ENCODE data around the gene ELMO1. TPM values are rescaled to one million over a fixed set of nuclear protein-coding genes. Genes with fewer than 3 reads are reported as not detected.

Gene ELMO1
- total RNA-seq, 1 experiment from 2014 or later = 1.1 TPM

GRCh38 chr7:37482505-37482904 lies 33.8 kb upstream of the ELMO1 start:
- no peaks in the 10 kb centered on the region for H4K20me1 ChIP-seq (ENCODE audit: insufficient read depth)
- no peaks in the 10 kb centered on the region for H3K79me2 ChIP-seq (ENCODE audit: insufficient read depth, low read length)
- H3K4me1 ChIP-seq (ENCODE audit: control insufficient read depth in 1 of 2, insufficient read depth in 2 of 2, low read length in 2 of 2) = no peaks in the 10 kb centered on the region
- POLR2A ChIA-PET = no interaction called here
- TF ChIP-seq SP1 (IDR thresholded peaks at IDR 0.05; ENCODE audit: low read depth) (no peak), EZH2 (IDR thresholded peaks at IDR 0.05) (no peak), MAX (IDR thresholded peaks at IDR 0.05) (no peak), ELF1 (IDR thresholded peaks at IDR 0.05; ENCODE audit: borderline replicate concordance, low read depth) (no peak), POLR2AphosphoS5 (IDR thresholded peaks at IDR 0.05; ENCODE audit: low read depth, low read length) (no peak), POLR2A (IDR thresholded peaks at IDR 0.05; ENCODE audit: borderline replicate concordance, extremely low read depth, insufficient read depth, insufficient read length) (no peak), SRF (IDR thresholded peaks at IDR 0.05; ENCODE audit: low read depth) (no peak), REST (IDR thresholded peaks at IDR 0.05; ENCODE audit: low read depth) (no peak), ZNF274 (IDR thresholded peaks at IDR 0.05; ENCODE audit: low read depth, low read length) (no peak), FOSL1 (IDR thresholded peaks at IDR 0.05; ENCODE audit: low read depth) (no peak), CEBPB (IDR thresholded peaks at IDR 0.05; ENCODE audit: low read depth) (no peak)
- H3K4me3 ChIP-seq (replicated peaks in 1 of 2; ENCODE audit: low read depth in 1 of 2, low read length in 2 of 2) = no peak overlapping the region
- H2AFZ ChIP-seq (ENCODE audit: low read depth, low read length, poor library complexity, severe bottlenecking) = no peak overlapping the region
- H3K27me3 ChIP-seq (ENCODE audit: insufficient read depth, low read length) = peaks cover 14% of the 10 kb centered on the region
- H3K27ac ChIP-seq (ENCODE audit: low read depth, low read length) = no peak overlapping the region
- no peak overlapping the region for H3K4me2 ChIP-seq (ENCODE audit: low read length)
- intact Hi-C loops (cut with micrococcal nuclease) = no loop called here
- DNase-seq (ENCODE audit: low read depth, low spot score) (no peak), ATAC-seq (no peak)
- BruUV-seq (replicated peaks) = no TSS peak
- no peaks in the 10 kb centered on the region for H3K9me3 ChIP-seq (ENCODE audit: control insufficient read depth in 1 of 2, insufficient read depth in 1 of 2, low read depth in 1 of 2, low read length in 2 of 2)
- CTCF ChIA-PET = no interaction called here
- H3K36me3 ChIP-seq (ENCODE audit: control insufficient read depth in 1 of 2, insufficient read depth in 2 of 2, low read length in 2 of 2) = no peaks in the 10 kb centered on the region
- RAD21 ChIA-PET (ENCODE audit: low non-redundant PET in 1 of 2, low total read pairs in 2 of 2, uncharacterized antibody in 2 of 2, unreplicated experiment in 2 of 2) = no interaction called here
- H3K9me2 ChIP-seq (ENCODE audit: insufficient read depth) = no peaks in the 10 kb centered on the region
- no peak overlapping the region for H3K9ac ChIP-seq (ENCODE audit: low read length)
